ENCODE measurements around the gene ZNF408.

The ZNF408 gene

GRCh38 chr11:46729110-46730027 is 28.5 kb downstream of the ZNF408 start:
- DNase-seq = no peak

- DNase-seq = no peak
These were observed 30.7 kb downstream of the ZNF408 start for GRCh38 chr11:46731545-46731944.

DNA sequence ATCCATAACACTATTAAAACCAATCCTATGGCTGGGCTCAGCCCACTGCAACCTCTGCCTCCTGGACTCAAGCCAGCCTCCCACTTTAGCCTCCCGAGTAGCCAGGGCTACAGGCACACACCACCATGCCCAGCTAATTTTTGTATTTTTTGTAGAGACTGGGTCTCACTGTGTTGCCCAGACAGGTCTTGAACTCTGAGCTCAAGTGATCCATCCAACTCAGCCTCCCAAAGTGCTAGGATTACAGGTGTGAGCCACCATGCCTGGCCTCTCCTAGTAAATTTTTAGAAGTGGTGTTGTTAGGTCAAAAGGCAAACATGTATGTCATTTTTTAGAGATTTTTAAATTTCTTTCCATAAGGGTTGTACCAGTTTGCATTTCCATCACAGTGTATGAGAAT is 32.4 kb downstream of the ZNF408 start:
- DNase-seq = no peak

GRCh38 chr11:46736146-46736545 is 35.3 kb downstream of the ZNF408 start:
- no peak for DNase-seq

DNA sequence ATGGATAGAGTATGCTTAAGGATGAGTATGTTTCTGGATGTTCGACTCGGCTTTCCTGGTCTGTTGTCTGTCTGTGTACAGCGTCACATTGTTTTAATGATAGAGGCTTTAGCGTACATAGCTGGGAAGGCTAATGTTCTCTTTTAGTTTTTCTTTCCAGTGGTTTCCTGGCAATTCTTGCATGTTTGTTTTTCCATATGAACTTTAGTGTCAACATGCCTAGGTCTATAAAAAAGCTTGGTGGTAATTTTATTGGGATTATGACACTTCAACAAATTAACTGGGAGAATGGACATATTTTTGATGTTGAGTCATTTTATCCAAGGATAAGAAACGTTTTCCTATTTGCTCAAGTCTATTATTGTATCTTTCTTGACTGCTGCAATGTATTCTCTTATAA is 35.8 kb downstream of the ZNF408 start:
- DNase-seq = no peak

GRCh38 chr11:46737699-46738098 is 36.9 kb downstream of the ZNF408 start:
- no peak for DNase-seq

GRCh38 chr11:46738887-46739286 is 38.1 kb downstream of the ZNF408 start:
- DNase-seq = no peak

DNA sequence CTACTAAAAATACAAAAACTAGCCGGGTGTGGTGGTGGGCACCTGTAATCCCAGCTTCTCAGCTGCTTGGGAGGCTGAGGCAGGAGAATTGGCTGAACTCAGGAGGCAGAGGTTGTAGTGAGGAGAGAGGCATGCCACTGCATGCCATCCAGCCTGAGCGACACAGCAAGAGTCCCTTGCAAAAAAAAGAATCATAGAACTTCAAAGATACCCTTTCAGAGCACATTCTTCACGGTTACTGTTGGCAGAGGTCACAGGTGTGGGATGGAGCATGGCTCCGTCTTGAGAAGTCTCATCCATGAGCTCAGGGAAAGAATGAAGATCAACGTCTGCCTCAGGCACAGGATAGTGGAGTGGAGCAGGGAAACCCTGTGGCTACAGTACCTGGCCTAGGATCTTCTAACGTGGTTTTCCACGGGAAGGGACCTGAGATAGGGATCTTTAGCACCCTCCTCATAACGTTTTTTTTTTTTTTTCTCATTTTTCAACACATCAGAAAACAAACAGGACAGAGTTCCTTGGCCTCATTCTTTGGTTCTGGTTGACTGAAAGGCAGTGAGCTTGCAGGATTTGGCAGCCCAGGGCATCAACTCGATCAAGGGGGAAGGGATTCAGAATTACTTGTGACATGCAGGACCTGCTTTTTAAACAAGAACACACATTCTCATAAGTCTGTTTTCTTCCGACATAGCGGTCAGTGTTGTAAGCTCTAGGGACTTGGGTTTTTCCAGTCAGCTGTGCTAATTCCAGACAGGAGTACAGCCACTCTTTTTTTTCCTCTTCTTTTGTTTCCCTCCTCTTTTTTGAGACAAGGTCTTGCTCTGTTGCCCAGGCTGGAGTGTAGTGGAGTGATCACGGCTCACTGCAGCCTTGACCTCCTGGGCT is 41.0 kb downstream of the ZNF408 start:
- DNase-seq = no peak

GRCh38 chr11:46743043-46743442 is 42.2 kb downstream of the ZNF408 start:
- DNase-seq = no peak

DNA sequence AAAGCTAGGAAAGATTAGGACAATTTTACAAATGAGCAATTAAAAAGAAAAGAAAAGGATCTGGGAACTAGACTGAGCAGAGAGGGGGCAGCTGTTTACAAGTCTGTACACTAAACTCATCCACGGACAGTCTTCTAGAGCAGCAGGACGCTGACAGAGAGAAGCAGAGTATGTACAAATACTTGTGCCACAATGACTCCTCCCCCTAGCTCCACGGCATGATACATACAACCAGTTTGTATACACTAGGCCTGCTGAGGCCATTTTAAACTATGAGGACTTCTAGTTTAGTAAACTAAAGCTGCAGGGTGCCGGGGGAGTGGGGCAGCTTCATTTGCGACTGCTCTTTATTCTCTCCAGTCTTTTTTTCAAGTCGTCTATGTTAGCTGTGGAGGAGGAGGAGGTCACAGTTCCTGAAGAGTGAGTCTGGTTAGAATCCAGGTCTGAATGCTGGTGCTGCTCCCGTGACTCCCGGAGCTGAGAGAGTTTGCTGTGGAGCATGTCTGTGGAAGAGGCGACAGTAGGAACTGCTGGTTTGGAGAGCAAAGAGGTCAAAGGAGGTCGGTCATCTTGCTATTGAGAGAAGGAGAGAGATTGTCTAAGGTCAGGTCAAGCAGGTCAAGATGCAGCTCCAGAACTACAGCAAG is 43.0 kb downstream of the ZNF408 start:
- no peak for DNase-seq

DNA sequence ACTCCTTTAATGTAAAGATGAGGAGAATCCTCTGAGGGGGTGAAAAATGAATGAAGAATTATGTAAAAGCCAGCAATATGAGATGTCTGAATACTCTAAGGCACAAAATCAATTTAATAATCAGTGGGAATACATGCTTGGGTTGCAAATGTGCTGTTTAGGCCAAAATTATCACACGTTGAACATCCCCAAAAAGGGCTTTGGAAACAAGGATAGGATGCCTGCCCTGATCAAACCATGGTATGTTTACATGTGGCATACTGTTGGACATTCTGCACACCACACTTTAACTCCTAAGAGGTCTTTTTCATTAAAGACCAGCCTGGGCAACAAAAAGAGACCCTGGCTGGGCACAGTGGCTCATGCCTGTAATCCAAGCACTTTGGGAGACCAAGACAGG is 44.5 kb downstream of the ZNF408 start:
- no peak for DNase-seq

DNA sequence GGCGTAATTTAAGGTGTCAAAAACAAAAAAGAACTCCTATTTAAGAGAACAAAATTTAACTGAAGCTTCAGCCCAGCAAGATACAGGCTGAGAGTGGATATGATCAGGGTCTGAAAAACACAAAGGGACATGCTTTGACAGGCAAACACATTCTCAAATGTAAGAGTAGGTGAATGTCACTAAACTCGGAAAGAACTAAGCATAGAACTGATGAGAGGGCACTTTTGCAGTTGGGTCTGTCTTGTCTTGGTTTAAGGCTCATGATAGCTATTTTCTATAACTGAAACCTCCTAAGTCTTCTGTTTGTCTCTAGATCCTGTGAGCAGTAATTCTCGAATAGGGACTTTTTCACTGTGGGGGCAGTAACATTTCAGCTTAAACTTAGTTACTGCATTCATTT is 45.2 kb downstream of the ZNF408 start:
- no peak for DNase-seq

DNA sequence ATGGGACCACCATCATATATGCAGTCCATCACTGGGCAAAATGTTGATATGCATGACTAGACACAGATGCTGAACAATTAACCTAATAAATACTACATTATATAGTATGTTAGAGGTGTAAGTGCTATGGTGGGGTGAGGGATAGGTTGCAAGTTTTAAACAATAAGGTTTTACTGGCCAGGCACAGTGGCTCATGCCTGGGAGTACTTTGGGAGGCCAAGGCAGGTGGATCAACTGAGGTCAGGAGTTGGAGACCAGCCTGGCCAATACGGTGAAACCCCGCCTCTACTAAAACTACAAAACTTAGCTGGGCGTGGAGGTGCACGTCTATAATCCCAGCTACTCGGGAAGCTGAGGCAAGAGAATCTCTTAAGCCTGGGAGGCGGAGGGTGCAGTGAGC is 46.3 kb downstream of the ZNF408 start:
- no peak for DNase-seq

Data from femur (tissue), 1 donor.